Fibroblast of mammary gland (primary cell): ENCODE results near the gene MRPL19.

Experiments
- DNase-seq: peaks from one replicate; pipeline ENCODE4 v3.0.0-alpha.2; 2010; ENCODE audit warnings: low read depth
- H3K4me3 ChIP-seq: 2 replicates; pipeline ENCODE4 v1.5.1; 2011; ENCODE audit warnings: low read depth, mild to moderate bottlenecking, low read length, moderate library complexity; ENCODE audit not compliant: control insufficient read depth
- TF ChIP-seq, protein P1 (sequence below): conservative IDR thresholded peaks from 2 replicates; pipeline ENCODE4 v1.5.1; 2011; ENCODE audit warnings: low read depth, low read length, inconsistent platforms; ENCODE audit not compliant: control insufficient read depth, insufficient read depth

MRPL19 gene

DNA sequence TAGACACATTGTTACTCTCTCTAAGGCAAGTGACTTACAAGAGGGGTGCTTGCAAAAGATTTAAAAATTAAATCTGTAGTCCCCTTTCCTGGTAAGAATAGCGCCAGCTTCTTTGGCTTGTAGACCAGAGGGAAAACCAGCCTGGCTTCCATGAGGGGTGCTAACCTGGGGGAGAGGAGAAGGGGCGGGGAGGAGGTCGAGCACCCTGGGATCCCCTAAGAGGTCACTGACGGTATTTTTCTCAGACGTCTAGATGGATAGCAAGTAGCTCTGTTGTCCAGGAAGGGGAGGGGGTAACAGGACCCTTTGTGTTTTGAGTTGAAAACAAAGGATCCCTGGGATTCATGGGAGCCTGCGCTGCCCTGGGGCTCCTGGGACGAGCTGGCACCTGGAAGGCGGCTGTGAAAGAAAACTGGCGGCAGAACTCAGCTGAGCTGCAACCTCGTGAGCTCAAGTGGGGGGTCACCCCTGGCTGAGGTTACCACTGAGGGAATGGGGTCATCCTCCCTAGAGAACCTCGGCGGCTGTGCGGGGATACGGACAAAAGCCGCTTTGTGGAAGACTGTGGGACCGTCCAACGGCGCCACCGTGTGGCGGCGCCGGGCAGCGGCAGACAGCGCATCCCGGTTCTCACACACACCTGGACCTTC lies 37.8 kb upstream of the MRPL19 start:
- peak; percentile 55 for DNase-seq
- peak overlapping the region; percentile 35 for H3K4me3 ChIP-seq
- TF ChIP-seq, protein P1, sequence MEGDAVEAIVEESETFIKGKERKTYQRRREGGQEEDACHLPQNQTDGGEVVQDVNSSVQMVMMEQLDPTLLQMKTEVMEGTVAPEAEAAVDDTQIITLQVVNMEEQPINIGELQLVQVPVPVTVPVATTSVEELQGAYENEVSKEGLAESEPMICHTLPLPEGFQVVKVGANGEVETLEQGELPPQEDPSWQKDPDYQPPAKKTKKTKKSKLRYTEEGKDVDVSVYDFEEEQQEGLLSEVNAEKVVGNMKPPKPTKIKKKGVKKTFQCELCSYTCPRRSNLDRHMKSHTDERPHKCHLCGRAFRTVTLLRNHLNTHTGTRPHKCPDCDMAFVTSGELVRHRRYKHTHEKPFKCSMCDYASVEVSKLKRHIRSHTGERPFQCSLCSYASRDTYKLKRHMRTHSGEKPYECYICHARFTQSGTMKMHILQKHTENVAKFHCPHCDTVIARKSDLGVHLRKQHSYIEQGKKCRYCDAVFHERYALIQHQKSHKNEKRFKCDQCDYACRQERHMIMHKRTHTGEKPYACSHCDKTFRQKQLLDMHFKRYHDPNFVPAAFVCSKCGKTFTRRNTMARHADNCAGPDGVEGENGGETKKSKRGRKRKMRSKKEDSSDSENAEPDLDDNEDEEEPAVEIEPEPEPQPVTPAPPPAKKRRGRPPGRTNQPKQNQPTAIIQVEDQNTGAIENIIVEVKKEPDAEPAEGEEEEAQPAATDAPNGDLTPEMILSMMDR = peak; percentile 95

DNA sequence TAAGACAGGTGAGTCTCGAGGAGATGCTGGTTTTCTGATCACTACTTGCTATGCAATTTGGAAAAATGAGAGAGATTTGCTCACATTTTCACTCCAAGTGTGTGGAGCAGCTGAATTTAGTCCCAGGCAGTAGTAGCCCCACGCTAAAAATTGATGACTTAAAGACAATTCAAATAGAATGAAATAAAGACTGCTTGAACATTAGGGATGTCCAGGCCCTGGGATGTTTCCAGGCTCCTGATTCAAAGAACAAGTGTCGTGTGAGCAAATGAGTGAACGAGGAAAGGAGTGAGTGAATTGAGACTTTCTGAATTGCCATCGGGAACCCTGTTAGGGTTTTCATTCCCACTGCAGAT lies 37.3 kb upstream of the MRPL19 start:
- no peak for DNase-seq
- TF ChIP-seq, protein P1 = no peak
- H3K4me3 ChIP-seq = no peak overlapping the region

DNA sequence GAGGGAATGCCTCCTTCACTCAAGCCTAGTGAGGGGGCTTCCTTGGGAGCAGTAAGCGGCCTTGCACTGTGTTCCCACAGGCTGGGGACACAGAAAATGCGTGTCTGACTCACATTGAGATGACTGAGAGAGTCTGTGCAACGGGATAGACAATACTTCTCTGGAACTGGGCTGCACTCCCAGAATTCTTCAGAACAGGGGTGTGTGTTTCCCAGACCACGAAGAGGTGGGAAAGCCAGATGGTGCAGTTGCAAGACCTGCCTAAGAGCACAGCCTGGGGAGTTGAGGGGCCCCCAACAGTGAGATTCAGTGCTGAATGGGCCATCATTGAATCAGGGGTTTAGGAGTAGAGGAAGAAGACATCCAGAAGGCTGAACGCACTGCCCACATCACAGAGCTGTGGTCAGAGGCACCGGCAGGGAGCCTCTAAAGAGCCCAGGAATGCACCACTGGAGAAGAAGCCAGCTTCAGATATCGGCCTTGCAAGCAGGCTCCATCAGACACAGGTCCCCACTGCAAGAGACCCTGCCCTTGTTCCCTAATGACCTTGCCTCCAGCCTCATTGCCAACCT lies 36.6 kb upstream of the MRPL19 start:
- TF ChIP-seq, protein P1 = no peak
- no peak overlapping the region for H3K4me3 ChIP-seq
- DNase-seq = peak; percentile 43

DNA sequence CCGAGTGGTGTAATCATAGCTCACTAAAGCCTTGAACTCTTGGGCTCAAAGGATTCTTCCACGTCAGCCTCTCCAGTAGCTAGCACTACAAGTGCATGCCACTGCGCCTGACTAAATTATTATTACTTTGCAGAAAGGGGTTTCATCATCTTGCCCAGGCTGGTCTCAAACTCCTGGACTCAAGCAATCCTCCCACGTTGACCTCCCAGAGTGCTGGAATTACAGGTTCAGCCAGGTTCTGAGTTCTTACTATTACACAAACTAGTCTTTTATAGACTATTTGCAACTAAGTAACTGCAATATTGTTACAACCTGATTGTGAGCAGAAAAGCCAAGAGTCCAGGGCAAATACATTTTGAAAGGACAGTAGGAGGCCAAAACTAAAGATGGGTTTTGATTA lies 35.9 kb upstream of the MRPL19 start:
- H3K4me3 ChIP-seq = no peak overlapping the region
- TF ChIP-seq, protein P1 = no peak
- no peak for DNase-seq

DNA sequence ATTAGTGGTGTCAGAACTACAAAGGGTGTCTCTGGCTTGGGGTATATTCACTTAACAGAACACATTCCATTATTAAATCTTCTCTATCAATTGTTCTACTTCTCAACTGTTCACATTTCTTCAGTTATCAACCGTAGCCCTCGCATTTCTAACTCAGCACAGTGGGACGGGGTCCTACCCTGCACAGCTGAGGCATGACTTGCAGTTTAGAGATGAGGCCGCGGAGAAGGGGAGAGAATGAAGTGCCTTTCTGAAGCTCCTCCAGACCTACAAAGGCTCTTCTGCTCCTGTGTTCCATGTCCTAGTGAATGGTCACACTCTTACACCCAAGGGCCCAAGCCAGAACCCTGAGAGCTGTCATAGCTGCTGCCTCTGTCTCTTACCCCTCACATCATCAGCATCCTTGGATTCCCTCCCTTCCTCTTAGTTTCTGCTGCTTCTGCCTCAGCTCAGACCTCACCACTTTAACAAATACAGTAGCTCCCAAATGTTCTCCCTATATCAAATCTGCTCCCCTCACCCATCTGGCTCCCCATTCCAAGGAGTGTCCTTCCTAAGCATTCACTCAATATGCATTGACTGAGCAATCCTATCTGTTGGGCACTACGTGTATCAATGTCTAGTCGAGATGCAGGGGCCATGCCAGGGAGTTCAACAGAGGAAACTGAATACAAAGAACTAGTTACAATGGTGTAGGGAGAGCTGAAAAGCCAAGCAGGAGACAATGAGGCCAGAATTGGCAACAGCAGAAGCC lies 34.3 kb upstream of the MRPL19 start:
- no peak for DNase-seq
- TF ChIP-seq, protein P1 = no peak
- H3K4me3 ChIP-seq = no peak overlapping the region

DNA sequence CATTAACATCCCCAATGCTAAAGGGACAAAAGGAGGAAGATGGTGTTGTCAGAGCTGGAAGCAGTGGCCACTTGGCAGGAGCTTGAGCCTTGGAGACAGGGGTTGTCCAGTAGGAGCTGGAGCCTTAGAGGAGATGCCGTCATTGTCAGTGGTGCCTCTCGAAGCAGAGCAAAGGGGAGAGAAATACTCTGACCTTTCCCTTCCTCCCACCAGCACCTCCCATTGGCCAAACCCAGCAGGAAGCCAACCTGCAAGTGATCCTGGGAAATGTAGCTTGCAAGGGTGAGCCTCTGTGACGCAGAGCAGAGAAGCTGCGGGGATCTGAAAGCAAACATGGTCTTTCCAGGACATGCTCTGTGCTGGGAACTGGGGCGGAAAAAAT lies 33.7 kb upstream of the MRPL19 start:
- no peak overlapping the region for H3K4me3 ChIP-seq
- TF ChIP-seq, protein P1 = no peak
- no peak for DNase-seq
